AG04449 (cell line): ENCODE data around the gene DACH1.

Source experiments
- CTCF ChIA-PET: fragments of 350-600 bp; formaldehyde crosslinking; extraction: SDS; loops from one replicate; lab custom pipeline; 2021; ENCODE audit warnings: antibody characterized with exemption; lab: Yijun Ruan, JAX
- POLR2A ChIA-PET: fragments of 400-600, 350-600 bp; formaldehyde crosslinking; extraction: SDS; loops from one replicate; lab custom pipeline; 2020; ENCODE audit warnings: antibody characterized with exemption, inconsistent platforms; lab: Yijun Ruan, JAX
- DNase-seq: peaks from one replicate; pipeline ENCODE4 v3.0.0-alpha.2; 2010; ENCODE audit warnings: low read depth, low spot score
- H3K4me3 ChIP-seq: 2 replicates; pipeline ENCODE4 v1.5.1; 2011; ENCODE audit warnings: low read depth, mild to moderate bottlenecking, control low read depth, low read length
- CTCF ChIP-seq: IDR thresholded peaks from one replicate; pipeline ENCODE4 v1.5.1; 2011; ENCODE audit warnings: mild to moderate bottlenecking, moderate library complexity, low read length, control low read depth, inconsistent platforms; ENCODE audit not compliant: insufficient read depth; ENCODE audit errors: missing control alignments

DACH1 gene

DNA sequence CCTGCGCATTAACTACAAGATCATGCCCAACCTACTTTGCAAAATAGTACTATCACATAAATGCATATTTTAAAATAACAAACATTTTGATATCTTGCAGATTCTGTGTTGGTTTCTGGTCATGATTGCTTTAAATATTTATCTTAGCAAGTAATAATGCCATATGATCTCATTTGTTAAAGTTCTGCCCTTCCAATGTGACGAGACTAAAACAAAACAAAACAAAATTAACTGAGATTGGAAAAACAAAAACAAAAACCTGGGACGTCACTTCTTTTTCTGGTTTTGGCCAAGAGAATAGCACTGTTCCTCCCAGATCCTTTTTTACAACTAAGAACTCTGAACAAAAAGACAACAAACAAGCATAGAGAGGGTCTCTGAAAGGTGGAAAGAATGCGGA is 436.3 kb downstream of the DACH1 start:
- no peak for DNase-seq
- H3K4me3 ChIP-seq: no peak overlapping the region
- POLR2A ChIA-PET: no interaction called here
- TF ChIP-seq CTCF: no peak
- CTCF ChIA-PET: no interaction called here

GRCh38 chr13:71417205-71417604 is 449.8 kb downstream of the DACH1 start:
- CTCF ChIA-PET: no interaction called here
- no peak overlapping the region for H3K4me3 ChIP-seq
- no peak for TF ChIP-seq CTCF
- DNase-seq: no peak
- POLR2A ChIA-PET: no interaction called here

DNA sequence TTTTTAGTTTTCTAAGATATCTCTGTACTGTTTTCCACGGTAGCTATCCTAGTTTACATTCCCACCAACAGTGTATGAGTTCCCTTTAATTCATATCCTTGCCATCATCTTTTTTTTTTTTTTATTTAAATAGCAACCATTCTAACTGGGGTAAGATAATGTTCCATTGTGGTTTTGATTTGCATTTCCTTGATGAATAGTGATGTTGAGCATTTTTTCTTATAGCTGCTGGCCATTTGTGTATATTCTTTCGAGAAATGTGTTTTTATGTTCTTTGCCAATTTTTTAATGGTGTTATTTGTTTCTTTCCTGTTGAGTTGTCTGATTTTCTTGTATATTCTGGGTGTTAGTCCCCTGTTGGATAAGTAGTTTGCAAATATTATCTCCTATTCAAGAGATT is 454.8 kb downstream of the DACH1 start:
- DNase-seq: no peak
- TF ChIP-seq CTCF: no peak
- CTCF ChIA-PET: no interaction called here
- POLR2A ChIA-PET: no interaction called here
- no peak overlapping the region for H3K4me3 ChIP-seq

DNA sequence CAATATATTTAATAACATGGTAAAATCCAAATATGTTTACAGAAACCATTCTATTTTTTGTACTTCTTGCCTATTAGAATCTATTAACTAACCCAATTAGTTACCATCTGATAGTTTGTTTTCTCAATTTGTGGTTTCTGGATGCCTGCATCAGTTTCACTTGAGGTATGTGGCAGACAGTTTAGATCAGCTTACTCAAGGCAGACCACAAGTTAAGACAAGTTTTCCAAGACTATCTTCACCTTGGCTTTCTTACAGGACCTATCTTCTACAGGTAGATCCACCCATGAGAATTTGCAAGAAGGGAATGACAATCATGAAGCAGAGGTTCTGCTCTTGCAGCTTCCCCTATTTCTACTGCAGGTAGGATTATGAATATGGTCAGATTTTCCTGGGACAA is 458.6 kb downstream of the DACH1 start:
- DNase-seq: no peak
- ChIA-PET POLR2A (no interaction called here), CTCF (no interaction called here)
- H3K4me3 ChIP-seq: no peak overlapping the region
- no peak for TF ChIP-seq CTCF

DNA sequence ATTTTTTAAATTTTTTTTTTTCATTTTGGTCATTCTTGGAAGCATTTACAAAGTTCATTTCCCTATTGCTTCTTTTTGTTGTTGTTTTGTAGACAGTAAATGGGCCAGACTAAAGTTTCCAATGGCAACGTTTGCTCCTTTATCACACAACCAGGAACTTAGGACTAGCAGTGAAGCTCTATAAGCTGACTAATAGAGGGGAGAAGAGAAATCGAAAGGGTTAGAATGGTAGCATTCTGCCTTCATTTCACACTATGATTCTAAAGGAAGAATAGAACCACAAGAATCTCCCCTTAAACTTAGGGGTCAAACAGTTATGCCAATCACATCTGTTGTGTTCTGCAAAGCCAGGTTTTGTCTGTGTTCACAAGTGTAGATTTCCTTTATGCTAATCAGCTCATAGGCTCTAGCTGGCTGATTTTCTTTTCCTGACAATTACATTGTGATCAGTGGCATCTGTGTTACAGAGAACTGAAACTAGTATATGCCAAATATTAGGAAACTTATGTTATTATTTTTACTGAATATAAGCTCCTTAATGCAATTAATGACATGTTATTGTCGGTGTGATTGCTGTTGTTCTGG is 467.3 kb downstream of the DACH1 start:
- POLR2A ChIA-PET: no interaction called here
- CTCF ChIA-PET: no interaction called here
- no peak for TF ChIP-seq CTCF
- no peak for DNase-seq
- H3K4me3 ChIP-seq: no peak overlapping the region

DNA sequence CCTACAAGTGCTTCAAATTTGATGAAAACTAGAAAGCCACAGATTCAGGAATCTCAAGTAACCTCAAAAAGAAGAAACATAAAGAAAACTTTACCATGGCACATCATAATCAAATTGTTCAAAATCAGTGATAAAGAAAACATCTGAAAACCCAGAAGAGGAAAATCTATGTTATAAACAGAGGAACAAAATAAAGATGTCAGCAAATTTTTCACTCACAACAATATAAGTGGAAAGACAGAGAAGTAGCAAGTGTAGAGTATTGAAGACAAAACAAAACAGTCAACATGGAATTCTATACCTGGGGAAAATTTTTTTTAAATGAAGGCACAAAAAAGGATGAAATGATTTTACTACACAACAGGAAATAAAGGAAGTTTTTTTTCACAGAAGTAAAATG is 470.9 kb downstream of the DACH1 start:
- no peak for DNase-seq
- ChIA-PET CTCF (no interaction called here), POLR2A (no interaction called here)
- TF ChIP-seq CTCF: no peak
- no peak overlapping the region for H3K4me3 ChIP-seq
